Endodermal cell (in vitro differentiated cells): ENCODE measurements around the gene TMEM18. TPM values are rescaled to one million over a fixed set of nuclear protein-coding genes. Genes with fewer than 3 reads are reported as not detected.

Experiments
- DNase-seq: peaks from one replicate; pipeline ENCODE4 v3.0.0-alpha.2; 2017
- H3K27ac ChIP-seq: 2 replicates; pipeline ENCODE4 v1.5.1; 2013; ENCODE audit warnings: mild to moderate bottlenecking, low read depth, low read length, moderate library complexity
- H3K27me3 ChIP-seq: 2 replicates; pipeline ENCODE4 v1.6.1; 2013; ENCODE audit warnings: mild to moderate bottlenecking, low read length, moderate library complexity; ENCODE audit not compliant: insufficient read depth, control insufficient read depth, poor library complexity, severe bottlenecking
- H3K36me3 ChIP-seq: 2 replicates; pipeline ENCODE4 v1.7.0; 2013; ENCODE audit warnings: mild to moderate bottlenecking, low read length, moderate library complexity; ENCODE audit not compliant: control insufficient read depth, insufficient read depth
- H3K4me1 ChIP-seq: one replicate; pipeline ENCODE4 v1.7.0; 2013; ENCODE audit warnings: low read length; ENCODE audit not compliant: control insufficient read depth, insufficient read depth
- H3K4me3 ChIP-seq: 2 replicates; pipeline ENCODE4 v1.5.1; 2013; ENCODE audit warnings: mild to moderate bottlenecking, low read length, moderate library complexity
- H3K9ac ChIP-seq: 2 replicates; pipeline ENCODE4 v1.6.1; 2013; ENCODE audit warnings: mild to moderate bottlenecking, low read length, moderate library complexity; ENCODE audit not compliant: poor library complexity, severe bottlenecking; ENCODE audit errors: extremely low read depth
- H3K9me3 ChIP-seq: 2 replicates; pipeline ENCODE4 v1.6.1; 2013; ENCODE audit warnings: mild to moderate bottlenecking, low read length, moderate library complexity; ENCODE audit not compliant: control insufficient read depth
- H3K27ac Mint-ChIP-seq: 2 replicates; pipeline ENCODE4 v1.8.0; 2020; ENCODE audit warnings: mixed read lengths
- H3K27me3 Mint-ChIP-seq: 2 replicates; pipeline ENCODE4 v1.8.0; 2021; ENCODE audit warnings: mild to moderate bottlenecking, mixed read lengths; ENCODE audit not compliant: insufficient read depth
- H3K36me3 Mint-ChIP-seq: 2 replicates; pipeline ENCODE4 v1.8.0; 2020; ENCODE audit warnings: low read depth, mixed read lengths
- H3K4me1 Mint-ChIP-seq: 2 replicates; pipeline ENCODE4 v1.8.0; 2020; ENCODE audit warnings: mixed read lengths
- H3K4me3 Mint-ChIP-seq: 2 replicates; pipeline ENCODE4 v1.8.0; 2020; ENCODE audit warnings: mild to moderate bottlenecking, moderate library complexity, mixed read lengths
- H3K9me3 Mint-ChIP-seq: 2 replicates; pipeline ENCODE4 v1.8.0; 2020; ENCODE audit warnings: mild to moderate bottlenecking, mixed read lengths
- whole genome bisulfite sequencing, 2 experiments: methylation state at CpG; one replicate each; pipeline versions ENCODE4 v1.1.5 to v1.1.7; 2013; ENCODE audit warnings: missing lambda C conversion rate in 2 of 2, mixed read lengths in 1 of 2; ENCODE audit not compliant: insufficient coverage in 1 of 2, insufficient read length in 1 of 2; 5-methylcytosine and 5-hydroxymethylcytosine counted together
- total RNA-seq, 2 donors: library from RNA; stranded (reverse); fragmentation: NEBNext Ultra II Directional in 1 of 2; extraction: Animal tissue kit (Norgen Biotek cat#: 25700) in 1 of 2; gene quantifications; 2 replicates in 1 of 2; 3 replicates in 1 of 2; pipeline ENCODE4 v1.2.1, GENCODE V29; 2021
- TF ChIP-seq, protein P1 (sequence below): fragments of 200-600 bp; sonication (generic); conservative IDR thresholded peaks from 2 replicates; pipeline ENCODE4 v1.5.0; 2021; ENCODE audit warnings: antibody characterized with exemption, mild to moderate bottlenecking

The TMEM18 gene
- total RNA-seq, 2 donors from 2014 or later, result 19.9 to 20.1 TPM

DNA sequence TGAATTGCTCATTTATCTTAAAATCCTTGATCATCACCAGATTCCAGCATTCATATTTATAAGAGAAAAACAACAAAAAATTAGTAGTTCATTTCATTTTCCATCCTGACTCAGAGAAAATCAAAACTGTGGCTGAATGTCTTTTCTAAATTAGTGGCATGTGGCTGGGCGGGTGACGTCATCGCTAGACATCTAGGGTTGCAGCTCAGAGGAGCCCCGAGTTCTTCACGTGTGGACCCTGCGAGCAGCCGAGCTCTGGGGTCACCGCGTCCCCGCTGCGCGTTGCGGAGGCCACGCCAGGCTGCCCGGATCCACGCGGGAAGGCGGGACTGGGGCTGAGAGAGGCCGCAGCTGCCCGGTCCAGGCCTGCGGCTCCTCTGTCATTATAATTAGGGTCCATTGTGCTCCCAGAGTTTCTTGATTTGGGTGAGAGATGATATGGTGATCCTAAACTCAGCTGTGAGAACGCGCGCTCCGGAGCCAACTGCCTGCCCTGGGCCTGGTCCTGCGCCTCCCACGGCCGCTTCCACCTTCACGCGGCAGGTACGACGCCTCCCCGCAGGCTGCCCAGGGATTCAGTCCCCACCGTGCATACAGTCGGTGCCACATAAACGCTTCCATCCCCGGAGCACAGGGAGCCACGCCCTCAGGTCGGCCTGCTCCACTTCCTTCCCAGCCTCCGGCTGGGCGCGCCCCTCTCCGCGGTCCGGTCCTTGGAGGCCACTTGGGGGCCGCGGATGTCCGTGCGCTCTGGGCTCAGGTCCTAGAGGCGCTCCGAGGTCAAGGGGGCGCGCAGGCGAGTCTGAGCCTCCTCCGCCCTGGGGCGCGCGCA, 56.5 kb downstream of the TMEM18 start:
- no peak overlapping the region for H3K9ac ChIP-seq
- TF ChIP-seq, protein P1, sequence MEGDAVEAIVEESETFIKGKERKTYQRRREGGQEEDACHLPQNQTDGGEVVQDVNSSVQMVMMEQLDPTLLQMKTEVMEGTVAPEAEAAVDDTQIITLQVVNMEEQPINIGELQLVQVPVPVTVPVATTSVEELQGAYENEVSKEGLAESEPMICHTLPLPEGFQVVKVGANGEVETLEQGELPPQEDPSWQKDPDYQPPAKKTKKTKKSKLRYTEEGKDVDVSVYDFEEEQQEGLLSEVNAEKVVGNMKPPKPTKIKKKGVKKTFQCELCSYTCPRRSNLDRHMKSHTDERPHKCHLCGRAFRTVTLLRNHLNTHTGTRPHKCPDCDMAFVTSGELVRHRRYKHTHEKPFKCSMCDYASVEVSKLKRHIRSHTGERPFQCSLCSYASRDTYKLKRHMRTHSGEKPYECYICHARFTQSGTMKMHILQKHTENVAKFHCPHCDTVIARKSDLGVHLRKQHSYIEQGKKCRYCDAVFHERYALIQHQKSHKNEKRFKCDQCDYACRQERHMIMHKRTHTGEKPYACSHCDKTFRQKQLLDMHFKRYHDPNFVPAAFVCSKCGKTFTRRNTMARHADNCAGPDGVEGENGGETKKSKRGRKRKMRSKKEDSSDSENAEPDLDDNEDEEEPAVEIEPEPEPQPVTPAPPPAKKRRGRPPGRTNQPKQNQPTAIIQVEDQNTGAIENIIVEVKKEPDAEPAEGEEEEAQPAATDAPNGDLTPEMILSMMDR, result no peak
- Mint-ChIP-seq H3K36me3 (no peaks in the 10 kb centered on the region), H3K9me3 (no peaks in the 10 kb centered on the region), H3K4me1 (no peaks in the 10 kb centered on the region), H3K27ac (no peak overlapping the region), H3K4me3 (no peak overlapping the region), H3K27me3 (no peaks in the 10 kb centered on the region)
- no peak overlapping the region for H3K27ac ChIP-seq
- no peaks in the 10 kb centered on the region for H3K4me1 ChIP-seq
- H3K27me3 ChIP-seq, result no peaks in the 10 kb centered on the region
- no peak overlapping the region for H3K4me3 ChIP-seq
- 95 to 98% methylated on average over 21 to 58 of the region's 58 CpGs for WGBS, 2 experiments
- peak; percentile 25 for DNase-seq
- no peaks in the 10 kb centered on the region for H3K9me3 ChIP-seq
- H3K36me3 ChIP-seq, result no peaks in the 10 kb centered on the region

DNA sequence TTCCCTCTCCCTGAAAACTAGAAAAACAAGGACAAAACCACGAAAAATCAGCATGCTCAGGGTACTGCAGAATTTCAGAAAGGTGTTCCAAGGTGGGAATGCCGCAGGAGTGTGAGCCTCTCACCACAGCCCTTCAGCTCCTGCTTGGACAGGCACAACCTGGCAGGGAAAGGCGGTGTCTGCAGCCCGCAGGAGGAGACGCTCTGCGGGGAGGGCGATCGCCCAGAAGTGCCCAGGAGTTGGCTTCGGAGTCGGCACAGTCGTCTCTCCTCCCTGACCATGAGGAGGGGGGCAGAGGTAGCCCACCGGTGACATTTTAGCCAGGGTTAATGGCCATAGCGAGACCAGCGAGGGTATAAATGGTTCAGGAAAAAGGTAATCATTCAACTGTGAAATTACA, 57.2 kb downstream of the TMEM18 start:
- TF ChIP-seq, protein P1, result no peak
- H3K36me3 ChIP-seq, result no peaks in the 10 kb centered on the region
- H3K4me1 Mint-ChIP-seq, result no peaks in the 10 kb centered on the region
- H3K27me3 Mint-ChIP-seq, result no peaks in the 10 kb centered on the region
- no peak overlapping the region for H3K27ac ChIP-seq
- no peak overlapping the region for H3K4me3 ChIP-seq
- H3K4me1 ChIP-seq, result no peaks in the 10 kb centered on the region
- peak; percentile 22 for DNase-seq
- H3K27me3 ChIP-seq, result no peaks in the 10 kb centered on the region
- H3K36me3 Mint-ChIP-seq, result no peaks in the 10 kb centered on the region
- H3K27ac Mint-ChIP-seq, result no peak overlapping the region
- H3K9ac ChIP-seq, result no peak overlapping the region
- no peaks in the 10 kb centered on the region for H3K9me3 ChIP-seq
- no peaks in the 10 kb centered on the region for H3K9me3 Mint-ChIP-seq
- WGBS, 2 experiments, result 93 to 94% methylated on average over 11 to 14 of the region's 14 CpGs
- H3K4me3 Mint-ChIP-seq, result no peak overlapping the region

DNA sequence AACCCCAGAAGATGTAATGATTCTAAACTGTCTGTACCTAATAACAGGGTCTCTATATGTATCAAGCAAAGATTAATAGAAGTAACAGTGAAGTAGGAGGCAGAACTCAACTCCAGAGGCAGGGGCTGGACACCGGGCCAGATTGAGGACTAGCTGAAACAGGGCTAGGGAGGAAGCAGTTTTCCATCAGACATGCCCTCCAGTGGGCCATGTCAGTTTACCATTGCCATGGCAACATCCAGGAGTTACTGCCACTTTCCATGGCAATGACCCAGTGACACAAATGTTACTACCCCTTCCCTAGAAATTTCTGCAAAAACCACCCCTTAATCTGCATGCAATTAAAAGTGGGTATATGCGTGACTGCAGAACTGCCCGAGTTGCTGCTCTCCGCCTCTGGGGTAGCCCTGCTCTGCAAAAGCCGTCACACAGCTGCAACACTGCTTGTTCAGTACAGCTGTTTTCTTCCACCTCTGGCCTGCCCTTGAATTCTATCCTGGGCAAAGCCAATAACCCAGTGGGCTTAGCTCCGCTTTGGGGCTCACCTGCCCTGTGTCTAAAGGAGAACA, 58.7 kb downstream of the TMEM18 start:
- Histone ChIP-seq H3K27ac (no peak overlapping the region), H3K36me3 (no peaks in the 10 kb centered on the region), H3K4me3 (no peak overlapping the region), H3K4me1 (no peaks in the 10 kb centered on the region), H3K9ac (no peak overlapping the region), H3K9me3 (no peaks in the 10 kb centered on the region), H3K27me3 (no peaks in the 10 kb centered on the region)
- H3K36me3 Mint-ChIP-seq, result no peaks in the 10 kb centered on the region
- H3K9me3 Mint-ChIP-seq, result no peaks in the 10 kb centered on the region
- H3K27me3 Mint-ChIP-seq, result no peaks in the 10 kb centered on the region
- H3K27ac Mint-ChIP-seq, result no peak overlapping the region
- TF ChIP-seq, protein P1, result no peak
- no peaks in the 10 kb centered on the region for H3K4me1 Mint-ChIP-seq
- DNase-seq, result no peak
- WGBS, 2 experiments, result 94 to 96% methylated on average over 5 to 6 of the region's 6 CpGs
- H3K4me3 Mint-ChIP-seq, result no peak overlapping the region
